Gastrocnemius medialis (tissue), 4 donors: ENCODE measurements around the gene NBPF3. TPM values are rescaled to one million over a fixed set of nuclear protein-coding genes. Genes with fewer than 3 reads are reported as not detected.
A peak's percentile ranks its signal among the peaks of the same experiment; 100 is the strongest.

Experiments used
- ATAC-seq, 2 donors: fragments of 150-250 bp; one replicate each; pipeline ENCODE4 v1.9.1; 2016
- DNase-seq, 2 donors: peaks; one replicate each; pipeline ENCODE4 v3.0.0-alpha.2; 2019
- H3K27ac ChIP-seq, 4 donors: fragments of 200-600 bp; sonication (generic); 1 replicate in 1 of 4; 2 replicates in 3 of 4; pipeline ENCODE4 v1.5.1; 2016 to 2018; ENCODE audit warnings: mild to moderate bottlenecking in 2 of 4, moderate library complexity in 1 of 4
- H3K27me3 ChIP-seq, 3 donors: fragments of 200-600 bp; sonication (generic) in 2 of 3; 1 replicate in 1 of 3; 2 replicates in 2 of 3; pipeline versions ENCODE4 v1.5.1 to v1.6.0; 2016 to 2019; ENCODE audit warnings: mild to moderate bottlenecking in 1 of 3, moderate library complexity in 1 of 3
- H3K36me3 ChIP-seq, 2 donors: fragments of 200-600 bp; sonication (generic) in 1 of 2; one replicate each; pipeline ENCODE4 v1.5.1; 2017 to 2018
- H3K4me1 ChIP-seq, 2 donors: fragments of 200-600 bp; sonication (generic) in 1 of 2; one replicate each; pipeline ENCODE4 v1.5.1; 2016 to 2017; ENCODE audit warnings: mild to moderate bottlenecking in 2 of 2
- H3K4me3 ChIP-seq, 4 donors: fragments of 200-600 bp; sonication (generic) in 3 of 4; 1 replicate in 1 of 4; 2 replicates in 3 of 4; pipeline ENCODE4 v1.5.1; 2016 to 2019; ENCODE audit warnings: mild to moderate bottlenecking in 2 of 4
- H3K9me3 ChIP-seq, 3 donors: fragments of 200-600 bp; sonication (generic) in 2 of 3; 1 replicate in 1 of 3; 2 replicates in 2 of 3; pipeline ENCODE4 v1.5.1; 2016 to 2019
- CTCF ChIP-seq, 5 experiments: fragments of 450-650 bp in 3 of 5; fragments of 200-600 bp in 2 of 5; sonication (generic) in 2 of 5; IDR thresholded peaks in 4 of 5; conservative IDR thresholded peaks in 1 of 5; 1 replicate in 4 of 5; 2 replicates in 1 of 5; pipeline ENCODE4 v1.5.1; 2016 to 2019; ENCODE audit warnings: antibody characterized with exemption in 5 of 5, mild to moderate bottlenecking in 3 of 5, moderate library complexity in 3 of 5
- POLR2A ChIP-seq, 2 donors: fragments of 450-650 bp; IDR thresholded peaks; one replicate each; pipeline ENCODE4 v1.6.1; 2017; ENCODE audit warnings: antibody characterized with exemption in 2 of 2, mild to moderate bottlenecking in 2 of 2, moderate library complexity in 2 of 2
- in situ Hi-C, 4 donors: fragments of 200-750 bp; cut with MboI; loops; one replicate each; pipeline versions ENCODE4 v1.15.0 to v1.8.0; 2017; ENCODE audit warnings: low sequenced_read_pairs in 4 of 4
- intact Hi-C: fragments of 100-400 bp; cut with DNase I; formaldehyde crosslinking; loops from one replicate; pipeline ENCODE4 v1.15.1; 2023; ENCODE audit warnings: low total_unique reads
- total RNA-seq, 4 donors: library from RNA; depleted of rRNA; stranded (reverse); fragments of >200 nt; gene quantifications; one replicate each; pipeline versions ENCODE4 v1.1.0 to v1.2.3, GENCODE V29; 2016

Gene NBPF3
- total RNA-seq, 4 donors from 2014 or later, result 0.73 to 2.1 (median 1.3) TPM

DNA sequence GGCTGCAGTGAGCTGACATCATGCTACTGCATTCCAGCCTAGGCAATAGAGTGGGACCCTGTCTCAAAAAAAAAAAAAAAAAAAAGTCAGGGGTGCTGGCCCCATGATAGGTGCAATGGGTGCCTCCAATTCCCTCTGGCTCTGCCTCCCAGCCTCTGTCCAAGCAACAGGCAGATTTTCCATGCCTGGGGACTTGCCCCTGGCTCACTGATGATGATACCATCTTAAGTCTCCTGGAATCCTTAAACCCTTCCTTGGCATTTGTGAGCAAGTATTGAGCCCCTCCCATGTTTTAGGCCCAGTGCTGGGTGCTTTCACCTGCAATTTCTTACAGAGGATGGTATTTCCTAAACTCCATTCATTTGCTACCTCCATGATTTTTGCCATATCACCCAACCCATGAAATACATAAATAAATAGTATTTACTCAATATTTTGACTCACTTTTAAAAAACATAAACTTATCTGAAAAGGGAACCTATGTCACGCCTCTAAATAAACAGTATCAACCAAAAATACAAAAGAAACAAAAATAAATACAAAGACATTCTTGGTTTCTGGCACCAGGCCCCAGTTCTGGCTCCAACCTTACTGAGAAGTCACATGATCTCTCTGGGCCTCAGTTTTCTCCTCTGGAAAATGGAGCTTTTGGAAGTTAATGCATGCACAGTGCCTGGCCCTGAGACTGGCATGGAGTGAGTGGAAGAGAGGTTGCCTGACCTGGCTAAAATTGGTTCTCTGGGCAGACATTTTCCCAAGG lies 67.8 kb downstream of the NBPF3 start:
- ATAC-seq, result no peak
- intact Hi-C loops (loop anchor here (2.0 kb wide), 1 partner anchor 151 kb away; no protein-coding TSS in a partner anchor), in situ Hi-C loops (no loop called here)
- Histone ChIP-seq H3K4me3 (no peak overlapping the region), H3K27me3 (peaks cover 18 to 47% (median 33%) of the 10 kb centered on the region in 3 donors), H3K9me3 (no peaks in the 10 kb centered on the region), H3K4me1 (peaks cover 0 to 7% of the 10 kb centered on the region in 2 donors), H3K27ac (no peak overlapping the region), H3K36me3 (no peaks in the 10 kb centered on the region)
- DNase-seq, result no peak
- TF ChIP-seq CTCF (IDR thresholded peaks at IDR 0.05 in 4 of 5, conservative IDR thresholded peaks at IDR 0.05 in 1 of 5), result no peak
- no peak for TF ChIP-seq POLR2A (IDR thresholded peaks at IDR 0.05)

DNA sequence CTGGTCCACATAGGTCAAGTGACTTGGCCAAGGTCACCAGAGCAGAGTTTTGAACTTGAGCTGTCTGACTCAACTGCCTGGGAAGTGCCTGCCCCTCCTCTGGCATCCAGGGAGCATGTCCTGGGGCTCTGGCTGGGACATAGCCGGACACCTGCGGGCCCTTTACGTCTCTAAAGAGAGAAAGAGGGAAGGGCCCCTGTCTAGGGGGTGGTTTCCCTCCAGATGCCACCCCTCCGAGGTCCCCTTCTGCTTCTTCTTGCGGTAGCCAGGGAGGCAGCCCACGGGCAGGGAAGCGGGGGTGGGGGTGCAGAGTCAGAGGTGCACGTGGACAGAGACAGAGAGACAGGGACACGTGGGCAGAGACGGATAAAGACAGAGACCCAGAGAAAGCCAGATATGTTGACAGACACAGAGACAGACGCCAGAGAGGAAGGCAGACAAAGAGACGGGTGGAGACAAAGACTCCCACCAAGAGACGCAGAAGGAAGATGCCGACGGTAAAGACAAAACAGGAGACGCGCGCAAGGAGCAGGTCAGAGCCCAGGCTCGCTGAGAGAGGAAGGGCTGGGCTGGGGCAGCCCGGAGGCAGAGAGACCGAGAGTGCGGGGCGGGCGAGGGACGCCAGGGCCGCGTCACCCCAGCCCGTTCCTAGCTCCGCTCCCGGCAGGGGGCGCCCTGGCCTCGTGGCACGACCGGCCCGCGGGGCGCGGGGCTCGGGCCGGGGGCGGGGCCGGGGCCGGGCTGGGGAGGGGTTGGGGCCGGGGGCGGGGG lies 68.8 kb downstream of the NBPF3 start:
- Histone ChIP-seq H3K27ac (no peak overlapping the region), H3K36me3 (no peaks in the 10 kb centered on the region), H3K27me3 (peaks cover 18 to 47% (median 33%) of the 10 kb centered on the region in 3 donors), H3K4me3 (peak overlapping the region in 1 of 4 donors; percentile 21), H3K4me1 (peaks cover 0 to 7% of the 10 kb centered on the region in 2 donors), H3K9me3 (no peaks in the 10 kb centered on the region)
- in situ Hi-C loops (no loop called here), intact Hi-C loops (loop anchor here (1.0 to 2.0 kb wide), 2 partner anchors 66 to 150 kb away; no protein-coding TSS in a partner anchor)
- peak in 1 of 2 donors; percentile 34 for ATAC-seq
- no peak for DNase-seq
- no peak for TF ChIP-seq POLR2A (IDR thresholded peaks at IDR 0.05)
- peak in 4 of 5 experiments; percentile 22 to 57 (median 50) for TF ChIP-seq CTCF (IDR thresholded peaks at IDR 0.05 in 4 of 5, conservative IDR thresholded peaks at IDR 0.05 in 1 of 5)

- in situ Hi-C loops (no loop called here), intact Hi-C loops (loop anchor here (1.0 to 2.0 kb wide), 2 partner anchors 65 to 149 kb away; no protein-coding TSS in a partner anchor)
- Histone ChIP-seq H3K27me3 (peaks cover 18 to 47% (median 33%) of the 10 kb centered on the region in 3 donors), H3K27ac (no peak within 1 kb of the TSS), H3K4me1 (peaks cover 0 to 7% of the 10 kb centered on the region in 2 donors), H3K36me3 (no peaks in the 10 kb centered on the region), H3K4me3 (peak within 1 kb of the TSS in 2 of 4 donors; percentile 35 to 38), H3K9me3 (no peaks in the 10 kb centered on the region)
- TF ChIP-seq POLR2A (IDR thresholded peaks at IDR 0.05) (no peak), CTCF (IDR thresholded peaks at IDR 0.05 in 4 of 5, conservative IDR thresholded peaks at IDR 0.05 in 1 of 5) (no peak)
- DNase-seq (no peak), ATAC-seq (no peak)
Measured at GRCh38 chr1:21509351-21510112, 69.6 kb downstream of the NBPF3 start, which contains the start of gene ALPL. Gene ALPL (plus strand): TSS chr1:21509423. CDS start chr1:21554082, 44,659 bp downstream.

GRCh38 chr1:21510113-21510493 lies 70.2 kb downstream of the NBPF3 start:
- peaks cover 0 to 7% of the 10 kb centered on the region in 2 donors for H3K4me1 ChIP-seq
- in situ Hi-C loops, result no loop called here
- ATAC-seq (no peak), DNase-seq (no peak)
- H3K4me3 ChIP-seq, result no peak overlapping the region
- H3K27ac ChIP-seq, result no peak overlapping the region
- H3K9me3 ChIP-seq, result no peaks in the 10 kb centered on the region
- intact Hi-C loops, result no loop called here
- H3K36me3 ChIP-seq, result no peaks in the 10 kb centered on the region
- TF ChIP-seq CTCF (IDR thresholded peaks at IDR 0.05 in 4 of 5, conservative IDR thresholded peaks at IDR 0.05 in 1 of 5) (no peak), POLR2A (IDR thresholded peaks at IDR 0.05) (no peak)
- H3K27me3 ChIP-seq, result peaks cover 18 to 44% (median 33%) of the 10 kb centered on the region in 3 donors
